GM12875 (cell line): ENCODE data around the gene KPTN.

Experiments used
- H3K4me3 ChIP-seq: one replicate; pipeline ENCODE4 v1.5.1; 2011; ENCODE audit warnings: low read depth, low read length, control low read depth
- CTCF ChIP-seq: IDR thresholded peaks from 2 replicates; pipeline ENCODE4 v1.5.1; 2011; ENCODE audit warnings: low read depth, mild to moderate bottlenecking, control low read depth, inconsistent platforms, low read length, moderate library complexity, borderline replicate concordance; ENCODE audit not compliant: insufficient read depth

The KPTN gene

DNA sequence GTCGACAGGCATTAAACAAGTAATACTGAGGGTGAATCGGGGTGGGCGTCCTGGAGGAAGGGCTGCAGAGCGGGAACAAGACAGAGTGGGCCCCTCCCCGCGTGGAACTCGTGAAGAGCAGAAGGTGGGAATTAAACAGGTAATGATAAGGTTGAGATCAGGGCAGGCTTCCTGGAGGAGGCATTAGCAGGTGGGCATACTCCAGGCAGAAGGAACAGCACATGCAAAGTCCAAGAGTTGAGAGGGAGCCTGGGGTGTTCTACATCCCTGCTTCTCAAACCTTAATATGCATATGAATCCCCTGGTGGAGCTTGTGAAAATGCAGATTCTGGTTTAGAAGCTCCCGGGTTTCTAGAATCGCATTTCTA is 35.7 kb downstream of the KPTN start:
- TF ChIP-seq CTCF, result no peak
- H3K4me3 ChIP-seq, result no peak overlapping the region

DNA sequence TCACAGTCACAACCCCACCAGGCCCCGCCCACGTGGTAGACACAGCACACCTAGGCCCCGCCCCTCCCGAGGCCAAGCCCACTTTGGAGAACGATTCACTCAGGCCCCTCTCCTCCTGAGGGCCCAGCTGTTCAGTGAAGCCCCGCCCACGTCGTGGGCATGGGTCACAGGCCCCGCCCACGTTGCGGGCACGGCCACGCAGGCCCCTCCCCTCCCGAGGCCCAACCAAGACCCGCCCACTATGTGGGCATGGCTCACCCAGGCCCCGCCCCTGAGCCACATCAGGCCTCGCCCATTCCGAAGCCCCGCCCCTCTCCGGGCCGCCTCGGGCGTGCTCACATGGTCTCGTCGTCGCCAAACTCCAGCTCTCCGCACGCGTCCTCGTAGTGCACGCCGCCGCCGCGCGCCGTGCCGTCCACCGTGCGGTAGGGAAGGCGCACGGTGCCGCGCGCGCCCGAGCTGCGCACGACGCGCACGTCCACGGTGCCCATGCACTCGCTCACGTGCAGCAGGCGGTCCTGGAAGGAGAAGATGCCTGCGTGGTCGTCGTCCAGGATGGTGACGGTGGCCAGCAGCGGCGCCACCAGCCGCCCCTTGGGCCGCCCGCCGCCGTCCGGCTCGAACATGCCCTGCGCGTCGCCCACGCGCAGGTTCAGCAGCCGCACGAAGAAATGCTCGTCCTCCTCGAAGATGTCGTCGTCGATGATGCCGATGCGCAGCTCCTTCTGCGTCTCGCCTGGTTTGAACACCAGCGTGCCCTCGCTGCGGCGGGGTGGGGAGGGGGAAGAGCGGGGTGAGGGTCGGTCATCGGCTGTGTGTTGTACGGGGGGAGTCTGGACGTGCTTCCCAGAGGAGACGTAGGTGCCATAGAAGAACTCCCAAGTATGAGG is 36.3 kb downstream of the KPTN start:
- H3K4me3 ChIP-seq, result no peak overlapping the region
- no peak for TF ChIP-seq CTCF

- no peak for TF ChIP-seq CTCF
- no peak overlapping the region for H3K4me3 ChIP-seq
These were observed 37.2 kb downstream of the KPTN start for GRCh38 chr19:47446534-47447469.

GRCh38 chr19:47445937-47446402 is 38.0 kb downstream of the KPTN start:
- TF ChIP-seq CTCF, result no peak

GRCh38 chr19:47445527-47445926 is 38.5 kb downstream of the KPTN start:
- H3K4me3 ChIP-seq, result no peak overlapping the region
- no peak for TF ChIP-seq CTCF

More at GRCh38 chr19:47445937-47446402, 38.0 kb downstream of the KPTN start:
- H3K4me3 ChIP-seq, result no peak overlapping the region

- TF ChIP-seq CTCF, result no peak
- no peak overlapping the region for H3K4me3 ChIP-seq
These were observed 39.6 kb downstream of the KPTN start for GRCh38 chr19:47444388-47444821.
